ENCODE data around the gene TEKT3.

TEKT3 gene

DNA sequence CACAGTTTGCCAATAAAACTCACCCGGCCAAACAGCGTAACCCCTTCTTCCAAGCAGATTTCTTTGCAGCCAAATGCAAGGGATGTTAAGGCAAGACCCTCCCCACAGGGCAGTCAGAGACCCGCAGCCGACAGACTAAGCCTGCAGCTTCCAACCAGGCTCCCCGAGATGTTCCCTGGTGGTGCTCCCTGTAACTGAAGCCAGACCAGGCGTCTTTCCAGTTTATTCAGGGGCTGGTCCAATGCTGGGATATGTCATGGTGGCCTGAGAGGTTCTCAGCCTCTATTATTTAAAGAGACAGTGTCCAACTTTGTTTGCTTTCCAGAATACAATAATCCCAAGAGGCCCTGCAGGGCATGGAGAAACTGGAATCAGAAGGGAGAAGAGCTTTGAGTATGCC is 76.3 kb downstream of the TEKT3 start, which contains the start of gene PMP22:
TSS of gene PMP22 (minus strand) at position 196 of the 400 bp plus-strand sequence. CDS start 4,599 bp downstream, outside the sequence.
- DNase-seq (ENCODE audit: low read depth): no peak
- no peak within 1 kb of the TSS for H3K4me3 ChIP-seq (replicated peaks; ENCODE audit: low read depth, low read length)
- TF ChIP-seq, protein P1, sequence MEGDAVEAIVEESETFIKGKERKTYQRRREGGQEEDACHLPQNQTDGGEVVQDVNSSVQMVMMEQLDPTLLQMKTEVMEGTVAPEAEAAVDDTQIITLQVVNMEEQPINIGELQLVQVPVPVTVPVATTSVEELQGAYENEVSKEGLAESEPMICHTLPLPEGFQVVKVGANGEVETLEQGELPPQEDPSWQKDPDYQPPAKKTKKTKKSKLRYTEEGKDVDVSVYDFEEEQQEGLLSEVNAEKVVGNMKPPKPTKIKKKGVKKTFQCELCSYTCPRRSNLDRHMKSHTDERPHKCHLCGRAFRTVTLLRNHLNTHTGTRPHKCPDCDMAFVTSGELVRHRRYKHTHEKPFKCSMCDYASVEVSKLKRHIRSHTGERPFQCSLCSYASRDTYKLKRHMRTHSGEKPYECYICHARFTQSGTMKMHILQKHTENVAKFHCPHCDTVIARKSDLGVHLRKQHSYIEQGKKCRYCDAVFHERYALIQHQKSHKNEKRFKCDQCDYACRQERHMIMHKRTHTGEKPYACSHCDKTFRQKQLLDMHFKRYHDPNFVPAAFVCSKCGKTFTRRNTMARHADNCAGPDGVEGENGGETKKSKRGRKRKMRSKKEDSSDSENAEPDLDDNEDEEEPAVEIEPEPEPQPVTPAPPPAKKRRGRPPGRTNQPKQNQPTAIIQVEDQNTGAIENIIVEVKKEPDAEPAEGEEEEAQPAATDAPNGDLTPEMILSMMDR (IDR thresholded peaks at IDR 0.05; ENCODE audit: low read length, missing control alignments): no peak

DNA sequence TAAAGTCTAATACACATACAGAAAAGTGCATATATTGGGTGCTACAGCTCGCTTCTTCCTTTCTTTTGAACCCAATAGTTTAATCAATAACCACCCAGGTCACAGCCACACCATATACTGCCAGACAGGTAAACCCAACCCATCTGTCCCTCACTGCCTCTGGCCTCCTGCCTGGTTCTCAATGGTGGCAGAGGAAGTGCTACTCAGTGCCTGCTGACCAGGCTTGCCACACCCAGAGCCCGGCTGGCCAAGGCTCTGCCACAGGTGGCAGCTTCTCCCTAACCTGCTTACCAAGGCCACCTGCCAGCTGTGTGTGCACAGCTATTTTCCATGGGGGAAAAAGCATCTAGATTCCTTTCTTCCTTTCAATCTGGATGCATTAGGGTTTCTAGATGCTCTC is 76.9 kb downstream of the TEKT3 start:
- TF ChIP-seq, protein P1 (IDR thresholded peaks at IDR 0.05; ENCODE audit: low read length, missing control alignments): no peak
- DNase-seq (ENCODE audit: low read depth): no peak
- H3K4me3 ChIP-seq (replicated peaks; ENCODE audit: low read depth, low read length): no peak overlapping the region

DNA sequence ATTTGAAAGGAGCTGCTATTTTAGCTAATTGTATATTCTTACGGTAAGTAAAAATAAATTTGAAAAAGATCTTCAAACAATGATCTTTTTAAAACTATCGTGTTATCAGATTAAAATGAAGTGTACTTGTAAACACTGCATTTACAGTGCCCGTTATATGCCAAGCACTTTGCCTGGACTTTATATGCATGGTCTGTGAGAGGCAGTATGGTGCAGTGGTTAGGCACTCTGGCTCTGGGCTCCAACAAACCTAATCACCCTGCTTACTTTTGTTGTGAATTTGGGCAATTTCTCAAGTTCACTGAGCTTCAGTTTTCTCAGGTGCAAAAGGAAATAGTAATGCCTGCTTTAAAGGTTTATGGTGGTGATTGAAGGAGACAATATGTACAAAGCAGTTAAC is 77.7 kb downstream of the TEKT3 start:
- H3K4me3 ChIP-seq (replicated peaks; ENCODE audit: low read depth, low read length): peak overlapping the region; percentile 84
- DNase-seq (ENCODE audit: low read depth): no peak
- TF ChIP-seq, protein P1 (IDR thresholded peaks at IDR 0.05; ENCODE audit: low read length, missing control alignments): no peak

DNA sequence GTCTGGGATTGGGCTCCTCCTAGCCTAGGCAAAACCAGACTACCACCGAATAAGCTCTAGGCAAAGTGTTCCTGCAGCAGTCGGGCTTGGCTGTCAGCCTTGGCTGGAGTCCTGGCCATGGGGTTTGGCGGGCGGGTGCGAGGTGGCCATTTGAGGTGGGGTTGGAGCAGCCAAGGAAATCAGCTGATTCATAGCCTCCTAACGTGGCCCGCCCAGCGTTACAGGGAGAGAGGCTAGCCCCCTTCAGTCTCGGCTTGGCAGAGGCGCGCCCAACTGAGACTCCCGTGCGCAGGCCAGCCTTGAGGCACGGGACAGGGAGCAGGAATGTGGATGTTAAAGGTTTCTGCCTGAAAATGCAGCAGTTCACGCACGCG is 78.2 kb downstream of the TEKT3 start:
- peak; percentile 83 for DNase-seq (ENCODE audit: low read depth)
- H3K4me3 ChIP-seq (replicated peaks; ENCODE audit: low read depth, low read length): peak overlapping the region; percentile 84
- TF ChIP-seq, protein P1 (IDR thresholded peaks at IDR 0.05; ENCODE audit: low read length, missing control alignments): no peak

DNA sequence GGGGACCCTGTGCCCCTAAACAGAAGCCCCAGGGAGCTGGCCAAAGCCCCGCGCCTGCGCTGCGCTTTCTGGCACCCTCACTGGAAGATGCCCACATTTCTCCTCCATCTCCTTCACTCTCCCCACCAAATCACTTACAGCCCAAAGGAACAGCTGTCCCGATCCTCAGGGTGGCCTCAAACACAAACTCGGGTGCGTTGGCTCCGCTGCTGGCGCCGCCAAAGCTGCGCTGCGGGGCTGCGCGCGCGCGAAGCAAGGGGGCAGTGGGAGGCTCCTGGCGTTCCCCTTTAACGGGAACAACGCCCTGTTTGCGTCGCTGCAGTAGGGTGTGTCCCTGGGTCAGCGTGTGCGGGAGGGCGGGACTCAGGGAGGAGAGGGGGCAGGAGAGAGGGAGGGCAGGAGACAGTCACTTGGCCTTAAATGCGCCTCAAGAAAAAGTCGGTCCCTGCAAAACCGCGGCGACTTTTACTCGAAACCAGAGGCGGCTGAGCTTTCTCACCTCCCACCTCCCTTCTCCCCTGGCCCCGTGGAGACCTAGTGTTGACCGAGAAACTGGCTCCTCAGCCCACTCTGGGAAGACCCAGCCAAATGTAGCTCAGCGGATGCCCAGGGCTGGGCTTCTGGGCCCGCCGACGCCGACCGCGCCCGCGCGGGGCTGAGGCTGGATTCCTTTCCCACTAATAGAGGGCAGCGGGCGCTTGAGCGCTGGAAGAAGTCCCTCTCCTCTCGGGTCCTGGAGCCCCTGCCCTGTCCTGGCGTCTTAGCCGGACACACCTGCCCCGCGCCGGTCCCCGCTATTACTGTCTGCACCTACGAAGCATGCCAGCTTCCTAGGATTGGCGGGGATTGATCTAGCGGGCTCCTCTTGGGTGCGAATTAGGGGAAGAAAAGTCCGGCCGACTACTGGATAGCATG is 78.8 kb downstream of the TEKT3 start:
- DNase-seq (ENCODE audit: low read depth): peak; percentile 84
- TF ChIP-seq, protein P1 (IDR thresholded peaks at IDR 0.05; ENCODE audit: low read length, missing control alignments): peak; percentile 6
- H3K4me3 ChIP-seq (replicated peaks; ENCODE audit: low read depth, low read length): peak overlapping the region; percentile 84

DNA sequence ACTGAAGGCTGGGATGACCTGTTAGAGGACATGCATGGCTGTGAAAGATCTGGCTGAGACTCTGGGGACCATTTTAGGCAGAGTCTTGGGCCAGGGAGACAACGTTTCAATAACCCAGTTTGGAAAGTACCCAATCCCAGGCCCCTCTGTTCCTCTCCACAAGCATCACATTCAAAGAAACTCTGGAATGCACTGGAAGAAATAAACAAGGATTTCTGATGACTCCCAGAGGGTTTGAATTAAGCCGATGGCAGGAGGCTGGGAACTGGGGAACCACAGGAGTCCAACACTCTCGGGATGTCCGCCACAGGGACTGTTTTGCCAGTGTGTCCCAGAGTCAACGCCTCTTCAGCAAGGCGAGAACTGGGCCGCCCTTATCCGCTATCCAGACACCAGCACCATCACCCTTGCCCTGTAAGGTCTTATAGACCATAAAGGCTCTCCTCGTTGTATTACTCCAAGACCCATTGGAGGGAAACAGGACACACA is 79.6 kb downstream of the TEKT3 start:
- TF ChIP-seq, protein P1 (IDR thresholded peaks at IDR 0.05; ENCODE audit: low read length, missing control alignments): no peak
- H3K4me3 ChIP-seq (replicated peaks; ENCODE audit: low read depth, low read length): peak overlapping the region; percentile 84
- no peak for DNase-seq (ENCODE audit: low read depth)

Data from fibroblast of pulmonary artery (primary cell).